Nephron (organoid): Measurements from ENCODE around the gene CFDP1.

Source experiments
- H3K27ac Mint-ChIP-seq, 3 experiments: 2 replicates each; pipeline ENCODE4 v1.8.0; 2020; ENCODE audit warnings: mixed read lengths in 3 of 3, mild to moderate bottlenecking in 2 of 3, moderate library complexity in 1 of 3
- H3K27me3 Mint-ChIP-seq: 2 replicates; pipeline ENCODE4 v1.8.0; 2021; ENCODE audit warnings: low read depth, mild to moderate bottlenecking, moderate library complexity, mixed read lengths
- H3K36me3 Mint-ChIP-seq: 2 replicates; pipeline ENCODE4 v1.8.0; 2020; ENCODE audit warnings: low read depth, mixed read lengths
- H3K4me1 Mint-ChIP-seq: 2 replicates; pipeline ENCODE4 v1.8.0; 2020; ENCODE audit warnings: mixed read lengths
- H3K4me3 Mint-ChIP-seq, 3 experiments: 2 replicates each; pipeline ENCODE4 v1.8.0; 2020; ENCODE audit warnings: mild to moderate bottlenecking in 3 of 3, mixed read lengths in 3 of 3, moderate library complexity in 2 of 3
- H3K9me3 Mint-ChIP-seq: 2 replicates; pipeline ENCODE4 v1.8.0; 2020; ENCODE audit warnings: mixed read lengths
- CTCF ChIP-seq, 3 experiments: fragments of 200-600 bp; sonication (generic); IDR thresholded peaks; one replicate each; pipeline ENCODE4 v1.5.0; 2021; ENCODE audit warnings: antibody characterized with exemption in 3 of 3; ENCODE audit not compliant: unreplicated experiment in 3 of 3

The CFDP1 gene

GRCh38 chr16:75305364-75306098, 127.8 kb downstream of the CFDP1 start:
- Mint-ChIP-seq H3K4me1 (peaks cover 51% of the 10 kb centered on the region), H3K36me3 (peaks cover 39% of the 10 kb centered on the region), H3K27me3 (no peaks in the 10 kb centered on the region), H3K27ac (peak overlapping the region; percentile 87 to 94 (median 90)), H3K4me3 (no peak overlapping the region), H3K9me3 (no peaks in the 10 kb centered on the region)
- TF ChIP-seq CTCF (IDR thresholded peaks at IDR 0.05; ENCODE audit: unreplicated experiment in 3 of 3): no peak

GRCh38 chr16:75304521-75305363, 128.6 kb downstream of the CFDP1 start:
- H3K27ac Mint-ChIP-seq: peak overlapping the region; percentile 87 to 94 (median 90)
- TF ChIP-seq CTCF (IDR thresholded peaks at IDR 0.05; ENCODE audit: unreplicated experiment in 3 of 3): no peak
- no peaks in the 10 kb centered on the region for H3K27me3 Mint-ChIP-seq
- no peak overlapping the region for H3K4me3 Mint-ChIP-seq
- peaks cover 47% of the 10 kb centered on the region for H3K36me3 Mint-ChIP-seq
- H3K9me3 Mint-ChIP-seq: no peaks in the 10 kb centered on the region
- peaks cover 44% of the 10 kb centered on the region for H3K4me1 Mint-ChIP-seq

GRCh38 chr16:75301804-75302203, 131.5 kb downstream of the CFDP1 start:
- H3K4me1 Mint-ChIP-seq: peaks cover 26% of the 10 kb centered on the region
- H3K9me3 Mint-ChIP-seq: no peaks in the 10 kb centered on the region
- no peaks in the 10 kb centered on the region for H3K27me3 Mint-ChIP-seq
- no peak overlapping the region for H3K27ac Mint-ChIP-seq
- peaks cover 69% of the 10 kb centered on the region for H3K36me3 Mint-ChIP-seq
- no peak for TF ChIP-seq CTCF (IDR thresholded peaks at IDR 0.05; ENCODE audit: unreplicated experiment in 3 of 3)
- no peak overlapping the region for H3K4me3 Mint-ChIP-seq

- no peaks in the 10 kb centered on the region for H3K27me3 Mint-ChIP-seq
- no peak overlapping the region for H3K27ac Mint-ChIP-seq
- no peaks in the 10 kb centered on the region for H3K9me3 Mint-ChIP-seq
- H3K4me1 Mint-ChIP-seq: peaks cover 9% of the 10 kb centered on the region
- TF ChIP-seq CTCF (IDR thresholded peaks at IDR 0.05; ENCODE audit: unreplicated experiment in 3 of 3): no peak
- H3K4me3 Mint-ChIP-seq: no peak overlapping the region
- peaks cover 62% of the 10 kb centered on the region for H3K36me3 Mint-ChIP-seq
Observed at GRCh38 chr16:75298267-75298666, 135.0 kb downstream of the CFDP1 start.

GRCh38 chr16:75296606-75297005, 136.7 kb downstream of the CFDP1 start:
- no peak for TF ChIP-seq CTCF (IDR thresholded peaks at IDR 0.05; ENCODE audit: unreplicated experiment in 3 of 3)
- Mint-ChIP-seq H3K27me3 (no peaks in the 10 kb centered on the region), H3K4me3 (no peak overlapping the region), H3K4me1 (peaks cover 9% of the 10 kb centered on the region), H3K9me3 (no peaks in the 10 kb centered on the region), H3K36me3 (peaks cover 66% of the 10 kb centered on the region), H3K27ac (peak overlapping the region in 1 of 3 experiments; percentile 29)
